Naive B cell (primary cell): Measurements from ENCODE around the gene VPS33B. TPM values are rescaled to one million over a fixed set of nuclear protein-coding genes. Genes with fewer than 3 reads are reported as not detected.
A peak's percentile ranks its signal among the peaks of the same experiment; 100 is the strongest.
"Not testable (repeated sequence)": the region's sequence is repeated elsewhere in the genome, so short reads cannot be mapped to it uniquely, and the experiment has no call there.

Experiments used
- ATAC-seq, 2 donors: fragments of 150-1000 bp; cut with Tn5 transposase; 2 replicates each; pipeline ENCODE4 v1.10.0; 2021; ENCODE audit warnings: low read depth in 2 of 2, mild to moderate bottlenecking in 2 of 2, moderate library complexity in 2 of 2
- DNase-seq: peaks from one replicate; pipeline ENCODE4 v3.0.0; 2022
- H3K27ac Mint-ChIP-seq, 6 donors: one replicate each; pipeline ENCODE4 v1.8.0; 2020 to 2022; ENCODE audit warnings: mild to moderate bottlenecking in 6 of 6, mixed read lengths in 6 of 6, moderate library complexity in 5 of 6, inconsistent platforms in 2 of 6
- H3K27me3 Mint-ChIP-seq, 3 donors: one replicate each; pipeline ENCODE4 v1.8.0; 2021 to 2022; ENCODE audit warnings: mixed read lengths in 3 of 3, mild to moderate bottlenecking in 1 of 3
- H3K36me3 Mint-ChIP-seq, 2 donors: one replicate each; pipeline ENCODE4 v1.8.0; 2020 to 2022; ENCODE audit warnings: mixed read lengths in 2 of 2, inconsistent platforms in 1 of 2, mild to moderate bottlenecking in 1 of 2
- H3K4me1 Mint-ChIP-seq, 3 donors: one replicate each; pipeline ENCODE4 v1.8.0; 2020 to 2022; ENCODE audit warnings: mixed read lengths in 3 of 3, inconsistent platforms in 1 of 3, mild to moderate bottlenecking in 1 of 3, moderate library complexity in 1 of 3
- H3K4me3 Mint-ChIP-seq, 8 donors: one replicate each; pipeline ENCODE4 v1.8.0; 2020 to 2022; ENCODE audit warnings: mild to moderate bottlenecking in 8 of 8, mixed read lengths in 8 of 8, moderate library complexity in 8 of 8, inconsistent platforms in 2 of 8
- H3K9me3 Mint-ChIP-seq, 7 donors: one replicate each; pipeline ENCODE4 v1.8.0; 2020 to 2022; ENCODE audit warnings: mixed read lengths in 7 of 7, mild to moderate bottlenecking in 5 of 7, inconsistent platforms in 2 of 7, moderate library complexity in 1 of 7
- polyA plus RNA-seq, 6 donors: library from polyadenylated mRNA; unstranded; fragments of 300-500 nt; fragmentation: Illumina TruSeq; gene quantifications; one replicate each; pipeline ENCODE4 v1.2.3, GENCODE V29; 2021; ENCODE audit warnings: low read depth in 6 of 6

The VPS33B gene
- polyA plus RNA-seq, 6 donors from 2014 or later, result 4.6 to 7.5 (median 6.5) TPM

GRCh38 chr15:91049378-91050127 is 27.2 kb upstream of the VPS33B start:
- H3K36me3 Mint-ChIP-seq, result no peaks in the 10 kb centered on the region
- peaks cover 20 to 32% (median 24%) of the 10 kb centered on the region in 3 donors for H3K27me3 Mint-ChIP-seq
- peaks cover 12 to 31% (median 15%) of the 10 kb centered on the region in 3 donors for H3K4me1 Mint-ChIP-seq
- ATAC-seq, result peak; percentile 58 to 78
- H3K4me3 Mint-ChIP-seq, result peak overlapping the region in 1 of 8 donors; percentile 10
- peak overlapping the region in 2 of 6 donors; percentile 21 to 70 for H3K27ac Mint-ChIP-seq
- peak; percentile 32 for DNase-seq
- peaks cover 0 to 7% (median 0%) of the 10 kb centered on the region in 7 donors for H3K9me3 Mint-ChIP-seq

- DNase-seq, result no peak
- Mint-ChIP-seq H3K4me3 (peak overlapping the region in 7 of 8 donors; percentile 4 to 82 (median 44)), H3K27ac (no peak overlapping the region)
Observed at GRCh38 chr15:91047545-91048199, 25.3 kb upstream of the VPS33B start.

DNA sequence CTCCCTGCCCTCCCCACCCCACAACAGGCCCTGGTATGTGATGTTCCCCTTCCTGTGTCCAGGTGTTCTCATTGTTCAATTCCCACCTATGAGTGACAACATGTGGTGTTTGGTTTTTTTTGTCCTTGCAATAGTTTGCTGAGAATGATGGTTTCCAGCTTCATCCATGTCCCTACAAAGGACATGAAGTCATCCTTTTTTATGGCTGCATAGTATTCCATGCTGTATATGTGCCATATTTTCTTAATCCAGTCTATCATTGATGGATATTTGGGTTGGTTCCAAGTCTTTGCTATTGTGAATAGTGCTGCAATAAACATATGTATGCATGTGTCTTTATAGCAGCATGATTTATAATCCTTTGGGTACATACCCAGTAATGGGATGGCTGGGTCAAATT is 23.7 kb upstream of the VPS33B start:
- not testable (repeated sequence) for H3K36me3 Mint-ChIP-seq, DNase-seq, H3K9me3 Mint-ChIP-seq, H3K4me3 Mint-ChIP-seq, ATAC-seq, H3K27ac Mint-ChIP-seq
- peaks cover 12 to 31% (median 15%) of the 10 kb centered on the region in 3 donors for H3K4me1 Mint-ChIP-seq
- peaks cover 0 to 14% (median 0%) of the 10 kb centered on the region in 3 donors for H3K27me3 Mint-ChIP-seq

More at GRCh38 chr15:91047545-91048199, 25.3 kb upstream of the VPS33B start:
- peak in 1 of 2 donors; percentile 33 for ATAC-seq
- H3K27me3 Mint-ChIP-seq, result peaks cover 6 to 20% (median 15%) of the 10 kb centered on the region in 3 donors
- H3K36me3 Mint-ChIP-seq, result no peaks in the 10 kb centered on the region
- H3K9me3 Mint-ChIP-seq, result peaks cover 0 to 7% (median 0%) of the 10 kb centered on the region in 7 donors
- H3K4me1 Mint-ChIP-seq, result peaks cover 12 to 31% (median 15%) of the 10 kb centered on the region in 3 donors

GRCh38 chr15:91045065-91045464 is 22.7 kb upstream of the VPS33B start:
- Mint-ChIP-seq H3K4me1 (peaks cover 12 to 30% (median 15%) of the 10 kb centered on the region in 3 donors), H3K27me3 (peaks cover 0 to 14% (median 0%) of the 10 kb centered on the region in 3 donors)

GRCh38 chr15:91043202-91043874 is 20.9 kb upstream of the VPS33B start:
- H3K9me3 Mint-ChIP-seq, result peaks cover 0 to 7% (median 0%) of the 10 kb centered on the region in 7 donors

More at GRCh38 chr15:91045065-91045464, 22.7 kb upstream of the VPS33B start:
- no peaks in the 10 kb centered on the region for H3K36me3 Mint-ChIP-seq
- peaks cover 0 to 7% (median 0%) of the 10 kb centered on the region in 7 donors for H3K9me3 Mint-ChIP-seq
- DNase-seq (no peak), ATAC-seq (no peak)
- H3K4me3 Mint-ChIP-seq, result no peak overlapping the region
- H3K27ac Mint-ChIP-seq, result peak overlapping the region in 1 of 6 donors; percentile 17

DNA sequence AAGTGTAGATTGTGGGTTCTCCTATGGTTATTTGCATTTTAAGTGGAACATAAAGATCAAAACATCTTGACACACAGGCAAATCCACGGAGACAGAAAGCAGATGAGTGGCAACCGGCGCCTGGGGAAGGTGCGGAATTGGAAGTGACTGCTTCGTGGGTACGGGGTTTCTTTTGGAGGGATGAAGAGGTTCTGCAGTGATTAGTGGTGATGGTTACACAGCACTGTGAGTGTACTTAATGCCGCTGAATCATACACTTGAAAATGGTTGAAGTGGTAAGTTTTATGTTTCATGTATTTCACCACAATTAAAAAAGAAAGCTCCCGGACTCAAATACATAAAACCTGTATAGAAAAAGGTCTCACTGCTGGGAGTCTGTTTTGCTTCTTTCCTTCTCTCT is 18.5 kb upstream of the VPS33B start:
- H3K27ac Mint-ChIP-seq, result no peak overlapping the region
- ATAC-seq (no peak), DNase-seq (no peak)
- no peaks in the 10 kb centered on the region for H3K36me3 Mint-ChIP-seq
- no peak overlapping the region for H3K4me3 Mint-ChIP-seq
- no peaks in the 10 kb centered on the region for H3K4me1 Mint-ChIP-seq
- peaks cover 0 to 18% (median 17%) of the 10 kb centered on the region in 3 donors for H3K27me3 Mint-ChIP-seq
- H3K9me3 Mint-ChIP-seq, result peaks cover 0 to 7% (median 0%) of the 10 kb centered on the region in 7 donors

More at GRCh38 chr15:91043202-91043874, 20.9 kb upstream of the VPS33B start:
- ATAC-seq, result no peak
- H3K27me3 Mint-ChIP-seq, result peaks cover 0 to 12% (median 8%) of the 10 kb centered on the region in 3 donors
- H3K4me3 Mint-ChIP-seq, result no peak overlapping the region
- no peaks in the 10 kb centered on the region for H3K36me3 Mint-ChIP-seq
- no peak for DNase-seq
- H3K4me1 Mint-ChIP-seq, result peaks cover 9 to 17% (median 14%) of the 10 kb centered on the region in 3 donors
- H3K27ac Mint-ChIP-seq, result no peak overlapping the region

- H3K9me3 Mint-ChIP-seq, result peaks cover 0 to under 1% (median 0%) of the 10 kb centered on the region in 7 donors
- no peak overlapping the region for H3K4me3 Mint-ChIP-seq
- ATAC-seq (no peak), DNase-seq (no peak)
- H3K27me3 Mint-ChIP-seq, result peaks cover 0 to 21% (median 20%) of the 10 kb centered on the region in 3 donors
- no peaks in the 10 kb centered on the region for H3K4me1 Mint-ChIP-seq
- no peaks in the 10 kb centered on the region for H3K36me3 Mint-ChIP-seq
- H3K27ac Mint-ChIP-seq, result no peak overlapping the region
Observed at GRCh38 chr15:91039996-91040395, 17.6 kb upstream of the VPS33B start.

- Mint-ChIP-seq H3K36me3 (no peaks in the 10 kb centered on the region), H3K9me3 (no peaks in the 10 kb centered on the region), H3K27ac (peak overlapping the region in 2 of 6 donors; percentile 16 to 32), H3K4me1 (peaks cover 3 to 8% (median 3%) of the 10 kb centered on the region in 3 donors), H3K4me3 (no peak overlapping the region), H3K27me3 (peaks cover 0 to 18% (median 12%) of the 10 kb centered on the region in 3 donors)
- ATAC-seq, result peak; percentile 55 to 63
- DNase-seq, result peak; percentile 26
Observed at GRCh38 chr15:91032919-91033803, 10.8 kb upstream of the VPS33B start.

GRCh38 chr15:91031796-91032195 is 9.4 kb upstream of the VPS33B start:
- ATAC-seq, result no peak

DNA sequence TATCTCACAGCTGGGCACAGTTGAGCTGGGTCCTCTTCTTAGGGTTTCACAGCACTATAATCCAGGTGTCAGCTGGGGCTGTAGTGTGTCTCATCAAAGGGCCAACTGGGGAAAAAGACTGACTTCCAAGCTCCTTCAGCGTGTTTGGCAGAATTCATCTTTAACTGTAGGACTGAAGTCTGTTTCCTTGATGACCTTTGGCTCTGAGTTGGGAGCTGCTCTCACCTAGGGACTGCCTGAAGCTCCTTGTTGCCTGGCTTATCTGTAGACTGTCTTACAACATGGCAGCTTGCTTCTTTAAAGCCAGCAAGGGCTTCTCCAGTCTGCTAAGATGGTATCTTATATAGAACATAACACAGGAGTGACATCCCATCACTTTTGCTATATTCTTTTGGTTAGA is 5.3 kb upstream of the VPS33B start:
- DNase-seq (no peak), ATAC-seq (no peak)
- Mint-ChIP-seq H3K4me1 (peaks cover 4 to 9% (median 6%) of the 10 kb centered on the region in 3 donors), H3K27me3 (no peaks in the 10 kb centered on the region), H3K27ac (no peak overlapping the region), H3K4me3 (no peak overlapping the region), H3K9me3 (no peaks in the 10 kb centered on the region), H3K36me3 (no peaks in the 10 kb centered on the region)

More at GRCh38 chr15:91031796-91032195, 9.4 kb upstream of the VPS33B start:
- no peaks in the 10 kb centered on the region for H3K9me3 Mint-ChIP-seq
- DNase-seq, result no peak
- H3K4me1 Mint-ChIP-seq, result peaks cover 3 to 8% (median 3%) of the 10 kb centered on the region in 3 donors
- H3K36me3 Mint-ChIP-seq, result no peaks in the 10 kb centered on the region
- H3K27me3 Mint-ChIP-seq, result peaks cover 0 to 11% (median 7%) of the 10 kb centered on the region in 3 donors
- no peak overlapping the region for H3K4me3 Mint-ChIP-seq
- H3K27ac Mint-ChIP-seq, result no peak overlapping the region

GRCh38 chr15:91023720-91024119 is 1.3 kb upstream of the VPS33B start:
- Mint-ChIP-seq H3K4me3 (peak overlapping the region in 6 of 8 donors; percentile 36 to 99 (median 92)), H3K36me3 (no peaks in the 10 kb centered on the region), H3K27ac (no peak overlapping the region), H3K4me1 (peaks cover 31 to 40% (median 40%) of the 10 kb centered on the region in 3 donors), H3K27me3 (no peaks in the 10 kb centered on the region), H3K9me3 (no peaks in the 10 kb centered on the region)
- no peak for ATAC-seq
- DNase-seq, result no peak

- Mint-ChIP-seq H3K27ac (peak overlapping the region in 4 of 6 donors; percentile 88 to 95 (median 92)), H3K36me3 (no peaks in the 10 kb centered on the region), H3K9me3 (no peaks in the 10 kb centered on the region), H3K27me3 (no peaks in the 10 kb centered on the region), H3K4me1 (peaks cover 39 to 48% (median 48%) of the 10 kb centered on the region in 3 donors), H3K4me3 (peak overlapping the region; percentile 87 to 99 (median 97))
- ATAC-seq (no peak), DNase-seq (no peak)
Observed at GRCh38 chr15:91022832-91023129, 387 bp upstream of the VPS33B start.
